Colonic mucosa (tissue), 4 donors: ENCODE measurements around the gene PEX10. TPM values are rescaled to one million over a fixed set of nuclear protein-coding genes. Genes with fewer than 3 reads are reported as not detected.
"Not testable (repeated sequence)": the region's sequence is repeated elsewhere in the genome, so short reads cannot be mapped to it uniquely, and the experiment has no call there.

Experiments
- DNase-seq: peaks from one replicate; pipeline ENCODE4 v3.0.0-alpha.2; 2020
- H3K27ac ChIP-seq: fragments of 200-600 bp; one replicate; pipeline ENCODE4 v1.8.0; 2021
- H3K27me3 ChIP-seq: fragments of 200-600 bp; one replicate; pipeline ENCODE4 v1.8.0; 2021
- H3K36me3 ChIP-seq: fragments of 200-600 bp; one replicate; pipeline ENCODE4 v1.8.0; 2021
- H3K4me1 ChIP-seq: fragments of 200-600 bp; one replicate; pipeline ENCODE4 v1.8.0; 2021; ENCODE audit warnings: mild to moderate bottlenecking
- H3K4me3 ChIP-seq: fragments of 200-600 bp; one replicate; pipeline ENCODE4 v1.8.0; 2021
- H3K9ac ChIP-seq, 2 donors: one replicate each; pipeline ENCODE4 v1.7.0; 2013; ENCODE audit warnings: control low read depth in 2 of 2, low read depth in 2 of 2, low read length in 2 of 2
- H3K9me3 ChIP-seq: fragments of 200-600 bp; one replicate; pipeline ENCODE4 v1.8.0; 2021
- intact Hi-C: fragments of 100-400 bp; cut with DNase I; formaldehyde crosslinking; loops from one replicate; pipeline ENCODE4 v1.14.1; 2022
- total RNA-seq, 2 donors: library from RNA; stranded (reverse); fragmentation: NEBNext Ultra II Directional in 1 of 2; extraction: Animal tissue kit (Norgen Biotek cat#: 25700) in 1 of 2; gene quantifications; one replicate each; pipeline ENCODE4 v1.2.1, GENCODE V29; 2021
- TF ChIP-seq, protein P1 (sequence below): fragments of 200-600 bp; IDR thresholded peaks from one replicate; pipeline ENCODE4 v1.8.0; 2022; ENCODE audit warnings: antibody characterized with exemption, mild to moderate bottlenecking
- donor health status: healthy.
- donor health status: DM: no; HTN: no; CAD: no.
- donor health status: DM: no; HTN: no; CAD: no.

PEX10 gene
- total RNA-seq, 2 donors from 2014 or later: 15.0 to 22.7 TPM

DNA sequence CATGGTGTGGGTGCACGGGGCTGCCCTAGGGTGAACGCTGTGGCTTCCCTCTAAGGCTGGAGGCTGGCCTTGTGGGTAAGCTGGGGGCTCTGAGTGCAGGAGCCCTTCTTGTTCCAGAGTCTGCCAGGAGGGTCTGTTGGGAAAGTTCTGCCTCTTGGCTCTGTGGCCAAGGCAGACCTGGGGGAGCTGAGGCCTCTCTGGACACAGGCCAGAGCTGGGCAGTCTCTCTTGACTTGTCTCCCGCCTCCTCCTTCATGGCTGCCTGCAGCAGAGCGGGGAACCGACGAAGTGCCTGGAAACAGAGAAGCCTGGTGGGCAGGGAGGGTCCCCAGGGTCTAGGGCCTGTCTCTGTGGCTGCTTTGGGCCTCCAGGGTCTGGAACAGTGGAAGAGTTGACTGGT, 30.3 kb upstream of the PEX10 start:
- intact Hi-C loops: no loop called here
- DNase-seq: no peak
- H3K36me3 ChIP-seq: no peaks in the 10 kb centered on the region
- no peak overlapping the region for H3K27ac ChIP-seq
- H3K27me3 ChIP-seq: peaks cover 19% of the 10 kb centered on the region
- no peak overlapping the region for H3K9ac ChIP-seq
- H3K9me3 ChIP-seq: no peaks in the 10 kb centered on the region
- H3K4me1 ChIP-seq: no peaks in the 10 kb centered on the region
- TF ChIP-seq, protein P1, sequence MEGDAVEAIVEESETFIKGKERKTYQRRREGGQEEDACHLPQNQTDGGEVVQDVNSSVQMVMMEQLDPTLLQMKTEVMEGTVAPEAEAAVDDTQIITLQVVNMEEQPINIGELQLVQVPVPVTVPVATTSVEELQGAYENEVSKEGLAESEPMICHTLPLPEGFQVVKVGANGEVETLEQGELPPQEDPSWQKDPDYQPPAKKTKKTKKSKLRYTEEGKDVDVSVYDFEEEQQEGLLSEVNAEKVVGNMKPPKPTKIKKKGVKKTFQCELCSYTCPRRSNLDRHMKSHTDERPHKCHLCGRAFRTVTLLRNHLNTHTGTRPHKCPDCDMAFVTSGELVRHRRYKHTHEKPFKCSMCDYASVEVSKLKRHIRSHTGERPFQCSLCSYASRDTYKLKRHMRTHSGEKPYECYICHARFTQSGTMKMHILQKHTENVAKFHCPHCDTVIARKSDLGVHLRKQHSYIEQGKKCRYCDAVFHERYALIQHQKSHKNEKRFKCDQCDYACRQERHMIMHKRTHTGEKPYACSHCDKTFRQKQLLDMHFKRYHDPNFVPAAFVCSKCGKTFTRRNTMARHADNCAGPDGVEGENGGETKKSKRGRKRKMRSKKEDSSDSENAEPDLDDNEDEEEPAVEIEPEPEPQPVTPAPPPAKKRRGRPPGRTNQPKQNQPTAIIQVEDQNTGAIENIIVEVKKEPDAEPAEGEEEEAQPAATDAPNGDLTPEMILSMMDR: no peak
- H3K4me3 ChIP-seq: no peak overlapping the region

DNA sequence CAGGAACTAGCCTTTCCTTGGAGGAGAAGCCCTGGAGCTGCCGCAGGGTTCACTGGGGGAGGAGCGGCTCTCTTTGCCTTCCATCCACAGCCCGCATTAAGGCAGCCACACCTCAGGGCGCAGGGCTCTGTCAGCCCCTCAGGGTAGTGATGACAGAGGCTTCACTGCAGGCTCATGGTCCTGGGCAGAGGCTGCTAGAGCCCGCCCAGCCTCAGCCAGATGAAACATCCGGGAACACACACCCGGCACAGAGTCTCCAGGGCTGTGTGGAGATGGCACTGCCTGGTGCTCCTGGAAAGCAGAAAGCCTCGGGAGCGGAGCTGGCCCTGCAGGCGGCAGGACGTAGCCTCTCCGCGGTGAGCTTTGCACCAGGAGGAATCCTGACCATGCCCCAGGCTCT, 29.4 kb upstream of the PEX10 start:
- intact Hi-C loops: no loop called here
- DNase-seq: no peak
- Histone ChIP-seq H3K9ac (no peak overlapping the region), H3K36me3 (no peaks in the 10 kb centered on the region), H3K4me3 (no peak overlapping the region), H3K9me3 (no peaks in the 10 kb centered on the region), H3K27ac (no peak overlapping the region), H3K4me1 (no peaks in the 10 kb centered on the region), H3K27me3 (peaks cover 19% of the 10 kb centered on the region)
- TF ChIP-seq, protein P1: no peak

- H3K36me3 ChIP-seq, H3K9ac ChIP-seq, H3K4me1 ChIP-seq, H3K9me3 ChIP-seq, DNase-seq, H3K27ac ChIP-seq, H3K4me3 ChIP-seq, intact Hi-C loops: not testable (repeated sequence)
- H3K27me3 ChIP-seq: peaks cover 19% of the 10 kb centered on the region
These were observed 28.0 kb upstream of the PEX10 start for GRCh38 chr1:2440346-2440745.

- Histone ChIP-seq H3K27ac (no peak overlapping the region), H3K9me3 (no peaks in the 10 kb centered on the region), H3K9ac (no peak overlapping the region), H3K27me3 (peaks cover 14% of the 10 kb centered on the region), H3K4me3 (no peak overlapping the region), H3K4me1 (no peaks in the 10 kb centered on the region), H3K36me3 (no peaks in the 10 kb centered on the region)
- intact Hi-C loops: no loop called here
- TF ChIP-seq, protein P1: no peak
- no peak for DNase-seq
These were observed 27.0 kb upstream of the PEX10 start for GRCh38 chr1:2439369-2439768.

DNA sequence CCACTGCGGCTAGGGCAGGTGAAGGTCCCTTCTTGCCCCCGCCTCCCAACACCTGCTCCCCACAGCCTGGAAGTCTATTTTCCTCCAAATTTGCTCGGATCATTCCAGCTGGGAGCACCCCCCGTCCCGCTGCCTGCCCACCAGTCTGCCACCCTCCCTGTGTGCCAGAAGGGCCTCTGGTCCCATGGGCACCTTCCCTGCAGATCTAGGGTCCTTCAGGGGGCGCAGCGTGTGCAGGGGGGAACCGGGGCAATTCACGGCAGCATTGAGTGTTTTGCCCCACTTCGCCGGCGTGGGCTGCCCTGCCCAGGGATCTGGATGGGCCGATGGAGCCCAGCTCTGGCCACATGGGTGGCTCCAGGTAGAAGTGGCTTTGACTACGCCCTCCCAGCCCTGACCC, 26.3 kb upstream of the PEX10 start:
- TF ChIP-seq, protein P1: no peak
- intact Hi-C loops: no loop called here
- no peaks in the 10 kb centered on the region for H3K9me3 ChIP-seq
- peak overlapping the region in 1 of 2 donors; percentile 12 for H3K9ac ChIP-seq
- H3K27ac ChIP-seq: no peak overlapping the region
- no peak for DNase-seq
- H3K36me3 ChIP-seq: no peaks in the 10 kb centered on the region
- H3K4me1 ChIP-seq: no peaks in the 10 kb centered on the region
- no peak overlapping the region for H3K4me3 ChIP-seq
- H3K27me3 ChIP-seq: peaks cover 8% of the 10 kb centered on the region

DNA sequence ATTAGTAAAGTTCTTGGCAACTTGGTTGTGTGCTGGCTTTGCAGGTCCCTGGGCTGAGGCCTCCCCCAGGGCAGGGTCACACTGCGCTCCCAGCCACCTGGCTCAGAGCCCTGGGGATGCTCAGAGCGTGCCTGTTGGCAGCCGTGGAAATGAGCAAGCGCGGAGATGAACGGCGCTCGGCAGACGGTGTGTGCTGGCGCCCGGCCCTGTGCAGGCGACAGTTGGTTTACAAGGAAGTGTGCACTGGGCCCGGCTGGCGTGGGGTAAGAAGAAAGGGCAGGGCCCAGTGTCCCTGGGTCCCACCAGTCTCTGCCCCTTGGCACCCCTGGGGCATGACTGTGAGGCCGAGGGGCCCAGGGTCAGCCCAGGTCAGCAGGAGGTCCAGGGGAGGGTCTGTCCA, 25.7 kb upstream of the PEX10 start:
- H3K27ac ChIP-seq: no peak overlapping the region
- DNase-seq: peak; percentile 32
- intact Hi-C loops: no loop called here

More for the DNA sequence above, 25.7 kb upstream of the PEX10 start:
- TF ChIP-seq, protein P1: no peak
- Histone ChIP-seq H3K27me3 (peaks cover 5% of the 10 kb centered on the region), H3K9me3 (no peaks in the 10 kb centered on the region), H3K9ac (peak overlapping the region in 1 of 2 donors; percentile 19), H3K4me1 (no peaks in the 10 kb centered on the region), H3K36me3 (no peaks in the 10 kb centered on the region), H3K4me3 (no peak overlapping the region)
